DMS153 treated with DMSO at 0.1 percent for 48 hours (cell line): ENCODE measurements around the gene ARHGEF2.
A peak's percentile ranks its signal among the peaks of the same experiment; 100 is the strongest.
"Not testable (repeated sequence)": the region's sequence is repeated elsewhere in the genome, so short reads cannot be mapped to it uniquely, and the experiment has no call there.

Experiments used
- DNase-seq: peaks from one replicate; lab custom pipeline; 2025; ENCODE audit not compliant: unreplicated experiment; lab: John Stamatoyannopoulos, UW

ARHGEF2 gene

DNA sequence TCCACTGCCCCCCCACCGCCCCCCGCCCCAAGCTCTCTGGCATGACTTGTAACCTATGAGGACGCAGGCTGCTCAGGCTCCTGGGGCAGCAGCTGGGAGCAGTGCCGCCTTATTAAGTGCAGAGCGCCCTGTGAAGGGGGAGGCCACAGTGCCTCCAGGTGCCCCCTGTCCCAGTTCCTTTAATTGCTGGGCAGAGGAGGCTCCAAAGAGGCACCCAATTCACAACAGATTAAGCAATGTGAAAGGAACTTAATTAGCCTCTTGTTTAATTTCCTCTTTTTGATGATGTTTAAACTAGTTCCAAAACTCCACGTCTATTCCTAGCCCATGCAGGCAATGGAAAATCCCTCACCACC lies 33.9 kb downstream of the ARHGEF2 start:
- no peak for DNase-seq

DNA sequence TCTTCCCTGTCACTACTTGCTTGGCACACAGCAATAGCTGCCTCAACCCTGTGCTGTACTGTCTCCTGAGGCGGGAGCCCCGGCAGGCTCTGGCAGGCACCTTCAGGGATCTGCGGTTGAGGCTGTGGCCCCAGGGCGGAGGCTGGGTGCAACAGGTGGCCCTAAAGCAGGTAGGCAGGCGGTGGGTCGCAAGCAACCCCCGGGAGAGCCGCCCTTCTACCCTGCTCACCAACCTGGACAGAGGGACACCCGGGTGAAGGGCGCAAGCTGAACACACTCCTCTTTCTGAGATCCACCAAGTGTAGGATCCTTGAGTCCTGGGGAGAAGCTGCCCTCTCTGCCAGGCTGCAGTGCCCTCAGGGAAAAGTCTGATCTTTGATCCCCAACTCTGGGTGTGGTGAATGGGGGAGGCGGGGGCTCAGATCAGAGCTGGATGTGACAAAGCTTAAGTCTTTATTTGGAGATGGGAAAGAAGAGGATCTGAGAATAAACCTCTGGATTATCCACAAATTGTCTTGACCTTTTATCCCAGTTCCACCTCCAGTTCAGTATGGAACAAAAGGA lies 35.7 kb downstream of the ARHGEF2 start:
- no peak for DNase-seq

DNA sequence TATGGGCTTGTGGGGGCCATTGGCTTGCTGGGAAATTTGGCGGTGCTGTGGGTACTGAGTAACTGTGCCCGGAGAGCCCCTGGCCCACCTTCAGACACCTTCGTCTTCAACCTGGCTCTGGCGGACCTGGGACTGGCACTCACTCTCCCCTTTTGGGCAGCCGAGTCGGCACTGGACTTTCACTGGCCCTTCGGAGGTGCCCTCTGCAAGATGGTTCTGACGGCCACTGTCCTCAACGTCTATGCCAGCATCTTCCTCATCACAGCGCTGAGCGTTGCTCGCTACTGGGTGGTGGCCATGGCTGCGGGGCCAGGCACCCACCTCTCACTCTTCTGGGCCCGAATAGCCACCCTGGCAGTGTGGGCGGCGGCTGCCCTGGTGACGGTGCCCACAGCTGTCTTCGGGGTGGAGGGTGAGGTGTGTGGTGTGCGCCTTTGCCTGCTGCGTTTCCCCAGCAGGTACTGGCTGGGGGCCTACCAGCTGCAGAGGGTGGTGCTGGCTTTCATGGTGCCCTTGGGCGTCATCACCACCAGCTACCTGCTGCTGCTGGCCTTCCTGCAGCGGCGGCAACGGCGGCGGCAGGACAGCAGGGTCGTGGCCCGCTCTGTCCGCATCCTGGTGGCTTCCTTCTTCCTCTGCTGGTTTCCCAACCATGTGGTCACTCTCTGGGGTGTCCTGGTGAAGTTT lies 36.4 kb downstream of the ARHGEF2 start:
- DNase-seq = no peak

DNA sequence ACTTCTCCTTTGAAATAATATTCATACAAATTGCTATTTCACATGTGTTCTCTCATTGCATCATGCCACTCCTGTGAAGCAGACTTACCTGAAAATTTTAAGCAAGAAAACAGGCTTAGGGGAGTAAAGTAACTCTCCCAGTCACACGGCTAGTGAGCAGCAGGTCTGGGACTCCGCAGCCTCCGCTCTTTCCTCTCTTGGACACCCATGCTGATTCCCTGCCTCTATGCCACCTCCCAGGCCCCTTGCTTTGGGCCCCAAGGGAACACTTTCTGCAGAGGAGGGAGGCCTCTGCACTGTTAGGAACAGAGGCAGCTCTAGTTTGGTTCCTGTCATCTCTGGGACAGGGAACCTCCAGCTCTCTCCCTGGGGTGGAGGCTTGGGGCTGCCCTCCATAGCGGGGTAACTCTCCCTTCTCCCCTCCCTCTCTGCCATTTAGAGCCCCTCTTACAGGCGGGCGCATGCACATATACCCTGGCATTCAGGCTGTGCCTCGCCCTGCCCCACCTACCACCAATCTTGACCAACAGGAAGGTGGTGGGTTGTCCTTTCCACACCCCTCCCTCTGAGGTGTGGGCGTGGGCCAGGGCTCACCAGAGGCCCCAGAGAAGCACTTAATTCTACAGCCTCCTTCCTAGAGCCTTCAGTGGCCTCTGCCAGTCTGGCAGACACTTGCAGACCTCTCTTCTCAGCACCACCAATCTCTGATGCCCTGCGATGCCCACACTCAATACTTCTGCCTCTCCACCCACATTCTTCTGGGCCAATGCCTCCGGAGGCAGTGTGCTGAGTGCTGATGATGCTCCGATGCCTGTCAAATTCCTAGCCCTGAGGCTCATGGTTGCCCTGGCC lies 37.1 kb downstream of the ARHGEF2 start, which contains the start of gene RXFP4:
Gene RXFP4 (plus strand): TSS at position 646 of the 852 bp plus-strand sequence. CDS start 72 bp downstream, at position 718.
- peak; percentile 33 for DNase-seq

DNA sequence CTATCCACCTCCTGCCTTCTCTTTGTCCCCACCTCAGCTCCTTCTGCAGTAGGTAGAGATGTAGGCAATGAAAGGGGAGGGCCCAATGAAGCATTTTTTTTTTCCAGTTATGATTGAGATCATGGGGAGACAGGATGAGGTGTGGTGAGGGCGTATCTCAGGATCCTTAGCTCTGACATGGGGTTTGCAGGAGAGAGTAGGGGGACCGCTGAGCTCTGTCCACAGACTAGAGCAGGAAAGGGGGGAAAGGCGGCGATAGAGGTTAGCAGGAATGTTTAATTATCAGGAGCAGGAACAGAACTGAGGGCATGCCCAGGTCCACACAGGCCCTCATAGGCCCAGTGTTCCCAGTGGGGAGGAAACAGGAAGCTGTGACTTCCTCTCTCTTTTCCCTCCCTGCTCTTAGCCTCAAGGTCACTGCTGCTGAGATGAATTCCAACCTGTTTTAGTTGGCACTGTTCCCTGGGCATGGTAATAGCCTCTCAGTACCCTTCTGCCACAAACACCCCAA lies 37.8 kb downstream of the ARHGEF2 start:
- peak; percentile 93 for DNase-seq

DNA sequence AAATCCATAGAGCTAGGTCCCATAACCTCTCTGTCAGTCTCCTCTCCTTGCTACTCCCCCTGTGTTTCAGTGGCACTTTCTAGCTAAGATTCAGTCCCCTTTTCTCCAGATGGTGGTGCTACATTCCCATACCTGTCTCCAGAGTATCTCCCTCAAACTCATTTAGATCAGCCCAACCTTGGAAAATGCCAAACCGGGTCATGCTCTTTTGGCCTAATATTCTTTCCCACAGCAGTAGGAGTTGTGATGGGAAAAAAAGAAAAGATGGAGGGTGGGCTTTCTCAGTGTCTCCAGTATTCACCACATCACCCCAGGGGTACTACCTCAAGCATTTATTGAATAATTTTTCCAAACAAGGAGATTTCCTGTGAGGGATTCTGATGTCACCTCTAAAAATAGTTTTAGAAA lies 40.1 kb downstream of the ARHGEF2 start:
- DNase-seq = peak; percentile 80

DNA sequence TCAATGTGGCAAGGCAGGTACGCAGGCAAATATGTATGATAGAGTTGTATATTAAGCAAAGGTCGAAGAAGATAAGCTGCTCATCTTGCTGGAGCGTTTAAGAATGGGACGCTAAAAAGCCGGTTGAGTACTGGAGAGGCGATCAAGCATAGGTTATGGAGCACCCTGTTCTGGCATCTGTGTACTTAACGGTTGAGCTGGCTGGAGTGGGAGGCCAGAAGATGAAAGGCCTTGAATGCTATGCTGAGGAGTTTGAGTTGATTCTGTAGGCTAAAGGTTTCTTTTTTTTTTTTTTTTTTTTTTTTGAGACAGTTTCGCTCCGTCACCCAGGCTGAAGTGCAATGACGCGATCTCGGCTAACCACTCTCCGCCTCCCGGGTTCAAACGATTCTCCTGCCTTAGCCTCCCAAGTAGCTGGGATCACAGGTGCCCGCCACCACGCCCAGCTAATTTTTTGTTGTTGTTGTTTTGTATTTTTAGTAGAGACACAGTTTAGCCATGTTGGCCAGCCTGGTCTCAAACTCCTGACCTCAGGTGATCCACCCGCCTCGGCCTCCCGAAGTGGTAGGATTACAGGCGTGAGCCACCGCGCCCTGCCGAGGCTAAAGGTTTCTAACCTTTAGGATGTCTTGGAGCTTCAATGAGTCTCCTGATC lies 43.3 kb downstream of the ARHGEF2 start:
- peak; percentile 46 for DNase-seq

DNA sequence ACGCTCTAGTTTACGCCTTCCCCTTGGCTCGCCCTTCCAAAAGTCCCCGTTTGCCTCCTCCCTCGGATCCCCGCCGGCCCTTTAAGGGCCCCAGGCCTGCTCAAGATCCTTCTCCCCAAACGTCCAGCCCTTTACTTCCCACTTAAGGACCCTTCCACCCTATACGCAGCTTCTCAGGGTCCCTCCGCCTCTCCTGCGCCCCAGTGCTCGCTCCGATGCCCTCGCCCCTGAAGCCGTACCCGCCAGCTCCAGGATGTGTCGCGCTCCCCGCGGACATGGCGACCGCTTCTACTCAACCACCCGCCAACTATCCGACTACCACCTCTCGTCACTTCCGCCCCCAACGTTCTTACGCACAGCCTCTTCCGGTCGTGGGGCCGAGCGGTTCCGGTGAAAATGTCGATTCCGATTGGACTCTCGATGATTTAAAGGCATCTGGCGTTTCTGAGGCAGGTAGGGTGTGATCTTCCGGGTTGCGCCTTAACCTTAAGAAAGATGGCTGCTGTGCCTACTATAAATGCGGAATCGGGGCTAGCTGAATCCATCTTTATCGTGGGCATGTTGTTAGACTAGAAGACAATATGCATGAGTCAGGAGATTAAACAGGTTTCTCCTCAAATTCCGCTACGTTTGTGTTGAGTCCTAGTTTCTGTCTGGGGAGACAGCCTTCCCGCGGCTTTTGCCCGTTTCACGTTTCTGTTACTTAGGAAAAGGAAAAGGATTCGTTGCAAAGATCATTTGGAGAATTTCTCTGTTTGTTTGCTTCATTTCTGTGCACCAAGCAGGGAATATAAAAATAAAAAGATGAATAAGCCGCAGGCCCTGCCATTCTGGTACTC lies 44.0 kb downstream of the ARHGEF2 start, which contains the start of gene KHDC4:
Gene KHDC4 (minus strand): TSS at position 317 of the 839 bp plus-strand sequence. CDS start 40 bp downstream, at position 277.
- peak; percentile 99 for DNase-seq

DNA sequence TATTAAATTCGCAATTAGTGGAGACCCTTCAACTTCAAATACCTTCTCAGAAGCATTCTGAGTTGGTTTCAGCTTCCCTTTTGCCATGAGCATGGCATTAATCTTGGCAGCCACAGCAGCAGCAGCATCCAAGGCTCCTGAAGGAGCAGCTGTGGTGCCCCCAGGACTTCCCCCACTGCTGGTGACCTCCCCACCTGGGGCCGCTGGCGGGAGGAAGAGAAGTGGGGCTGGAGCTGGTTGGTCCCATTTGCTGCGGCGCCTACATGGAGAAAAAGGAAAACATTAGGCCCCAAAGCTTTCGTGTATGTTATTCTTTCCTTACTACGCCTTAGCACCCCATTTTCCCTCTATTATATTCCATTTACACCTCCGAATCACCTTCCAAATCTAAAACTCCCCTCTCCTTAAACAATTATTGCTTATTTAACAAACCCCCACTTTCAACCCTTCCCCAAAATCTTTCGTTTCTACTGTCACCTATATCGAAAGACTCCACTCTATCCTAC lies 44.7 kb downstream of the ARHGEF2 start:
- no peak for DNase-seq

DNA sequence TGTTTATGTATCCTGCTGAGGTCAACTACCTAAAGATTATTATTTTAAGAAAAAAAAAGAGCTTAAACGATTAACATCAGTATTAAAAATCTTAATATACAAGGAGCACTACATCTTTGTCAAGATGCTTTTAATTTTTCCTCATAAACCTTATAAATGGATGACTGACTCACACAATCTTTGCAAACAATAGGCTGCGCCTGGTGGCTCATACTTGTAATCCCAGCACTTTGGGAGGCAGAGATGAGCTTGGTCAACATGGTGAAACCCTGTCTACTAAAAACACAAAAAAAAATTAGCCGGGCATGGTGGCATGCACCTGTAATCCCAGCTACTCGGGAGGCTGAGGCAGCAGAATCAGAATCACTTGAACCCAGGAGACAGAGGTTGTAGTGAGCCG lies 45.9 kb downstream of the ARHGEF2 start:
- no peak for DNase-seq

DNA sequence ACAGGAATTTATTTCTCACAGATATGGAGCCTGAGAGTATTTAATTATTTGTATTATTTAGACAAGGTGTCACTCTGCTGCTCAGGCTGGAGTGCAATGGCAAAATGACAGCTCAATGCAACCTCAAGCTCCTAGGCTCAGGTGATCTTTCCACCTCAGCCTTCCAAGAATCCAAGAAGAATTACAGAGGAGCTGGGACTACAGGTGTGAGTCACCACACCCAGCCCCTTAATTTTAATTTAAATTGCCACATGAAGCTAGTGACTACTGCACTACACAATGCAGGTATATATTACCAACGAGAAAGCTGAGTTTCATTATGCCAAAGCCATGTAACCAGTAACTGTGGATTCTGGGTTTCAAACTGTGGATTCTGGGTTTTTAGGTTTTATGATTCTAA lies 46.3 kb downstream of the ARHGEF2 start:
- no peak for DNase-seq

DNA sequence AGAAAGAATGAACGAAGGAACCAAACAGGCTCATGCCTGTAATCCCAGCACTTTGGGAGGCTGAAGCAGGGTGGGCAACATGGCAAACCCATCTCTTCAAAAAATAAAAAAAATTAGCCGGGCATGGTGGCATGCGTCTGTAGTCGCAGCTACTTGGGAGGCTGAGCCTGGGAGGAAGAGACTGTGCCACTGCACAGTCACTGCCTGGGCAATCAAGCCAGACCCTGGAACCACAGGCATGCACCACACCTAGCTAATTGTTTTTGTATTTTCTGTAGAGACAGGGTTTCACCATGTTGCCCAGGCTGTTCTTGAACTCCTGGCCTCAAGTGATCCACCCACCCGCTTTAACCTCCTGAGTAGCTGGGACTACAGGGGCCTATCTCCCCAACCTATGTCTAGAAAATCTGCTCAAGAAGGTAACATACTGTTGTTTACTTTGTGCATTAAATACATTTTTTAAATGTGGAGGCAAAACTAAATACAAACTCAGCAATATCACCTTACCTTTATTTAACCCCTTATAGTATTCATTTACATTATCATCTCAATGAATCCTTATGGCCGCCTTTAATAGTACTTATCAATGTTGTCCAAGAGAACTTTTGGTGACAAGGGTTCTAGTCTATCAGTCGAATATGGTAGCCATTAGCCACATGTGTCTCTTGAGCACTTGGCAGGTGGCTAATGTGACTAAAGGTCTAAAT lies 46.9 kb downstream of the ARHGEF2 start:
- DNase-seq = no peak

DNA sequence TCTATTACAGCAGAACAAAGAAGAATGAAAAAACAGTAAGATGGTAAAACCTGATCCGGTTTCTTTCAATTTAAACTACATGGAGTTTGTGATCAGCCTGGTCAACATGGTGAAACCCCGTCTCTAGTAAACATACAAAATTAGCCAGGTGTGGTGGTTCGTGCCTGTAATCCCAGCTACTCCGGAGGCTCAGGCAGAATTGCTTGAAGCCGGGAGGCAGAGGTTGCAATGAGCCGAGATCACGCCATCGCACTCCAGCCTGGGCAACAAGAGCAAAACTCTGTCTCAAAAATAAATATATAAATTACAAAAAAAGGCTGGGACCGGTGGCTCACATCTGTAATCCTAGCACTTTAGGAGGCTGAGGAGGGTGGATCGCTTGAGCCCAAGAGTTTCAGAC lies 47.6 kb downstream of the ARHGEF2 start:
- DNase-seq = not testable (repeated sequence)

DNA sequence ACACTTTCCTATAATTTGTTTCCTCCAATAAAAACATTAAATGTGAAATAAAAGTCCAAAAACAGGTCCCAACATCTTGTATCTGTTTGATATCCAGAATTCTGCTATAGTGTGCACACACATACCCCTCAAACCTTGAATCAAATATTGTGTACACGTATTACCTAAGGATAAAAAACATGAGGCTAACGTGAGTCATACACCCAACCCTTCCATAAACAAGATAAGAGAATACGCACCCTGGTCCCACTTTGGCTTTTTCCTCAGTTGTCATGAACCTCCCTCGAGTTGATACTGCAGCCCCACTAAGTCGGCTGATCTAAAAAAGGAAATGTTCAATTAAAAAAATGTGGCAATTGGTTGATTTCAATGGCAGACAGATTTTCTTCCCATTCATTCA lies 49.3 kb downstream of the ARHGEF2 start:
- no peak for DNase-seq

DNA sequence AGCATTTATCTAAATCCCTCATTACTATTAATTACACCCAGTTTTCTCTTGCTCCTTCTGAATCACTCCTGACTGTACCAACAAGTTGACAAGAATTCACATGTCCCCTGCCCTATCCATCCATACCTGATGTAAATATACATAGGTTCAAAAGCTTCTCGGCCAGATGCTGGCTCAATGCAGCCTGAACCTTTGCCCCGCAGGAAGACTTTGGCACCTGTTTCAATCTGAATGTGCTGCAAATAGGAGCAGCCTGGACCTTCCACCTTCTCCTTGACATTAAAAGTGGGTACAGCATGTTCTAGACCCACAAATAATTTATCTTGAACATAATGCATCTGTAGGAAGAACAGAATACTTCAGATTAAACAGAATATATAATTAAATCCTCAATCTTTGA lies 52.8 kb downstream of the ARHGEF2 start:
- no peak for DNase-seq

DNA sequence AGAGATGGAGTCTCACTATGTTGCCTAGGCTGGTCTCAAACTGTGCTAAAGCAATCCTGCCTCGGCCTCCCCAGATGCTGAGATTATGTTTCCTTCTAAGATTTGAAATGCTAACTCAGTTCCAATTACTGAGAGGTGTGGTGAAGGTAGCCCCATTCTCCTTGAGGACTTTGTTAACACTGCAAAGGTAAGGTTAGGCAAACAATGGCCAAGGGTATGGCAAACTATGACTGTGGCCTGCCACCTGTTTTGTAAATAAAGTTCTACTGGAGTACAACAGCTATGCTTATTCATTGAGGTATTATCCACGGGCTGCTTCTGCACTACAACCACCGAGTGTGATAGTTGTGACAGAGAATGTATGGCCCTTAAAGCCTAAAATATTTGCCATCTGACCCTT lies 57.6 kb downstream of the ARHGEF2 start:
- no peak for DNase-seq

DNA sequence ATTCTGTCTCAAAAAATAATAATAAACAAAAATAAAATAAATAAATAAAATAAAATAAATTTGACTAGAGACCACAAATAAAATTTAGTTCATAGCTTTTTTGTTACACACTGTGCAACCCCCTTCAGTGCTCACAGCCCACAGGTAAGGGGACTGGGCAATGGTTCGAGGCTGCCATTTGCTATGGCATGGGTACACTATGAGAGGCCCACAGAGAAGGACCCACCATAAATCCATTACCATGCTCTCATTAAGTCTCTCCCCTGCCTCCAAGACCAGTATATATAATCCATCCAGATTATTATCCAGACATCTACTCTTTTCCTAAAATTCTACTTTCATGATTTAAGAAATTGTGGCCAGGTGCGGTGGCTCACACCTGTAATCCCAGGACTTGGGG lies 58.5 kb downstream of the ARHGEF2 start:
- DNase-seq = no peak

DNA sequence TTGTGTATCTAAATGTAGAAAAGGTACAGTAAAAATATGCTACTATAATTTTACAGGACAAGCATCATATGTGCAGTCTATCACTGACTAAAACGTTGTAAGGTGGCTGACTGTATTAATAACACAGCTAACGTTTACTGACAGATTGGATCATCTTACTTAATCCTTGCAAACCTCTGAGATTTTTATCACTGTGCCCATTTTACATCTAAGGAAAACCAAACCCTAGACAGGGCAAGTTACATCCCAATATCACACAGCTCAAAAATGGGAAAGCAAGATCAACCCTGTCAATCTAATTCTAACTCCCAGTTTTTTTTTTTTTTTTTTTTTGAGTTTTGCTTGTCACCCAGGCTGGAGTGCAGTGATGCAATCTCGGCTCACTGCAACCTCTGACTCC lies 59.7 kb downstream of the ARHGEF2 start:
- DNase-seq = no peak

DNA sequence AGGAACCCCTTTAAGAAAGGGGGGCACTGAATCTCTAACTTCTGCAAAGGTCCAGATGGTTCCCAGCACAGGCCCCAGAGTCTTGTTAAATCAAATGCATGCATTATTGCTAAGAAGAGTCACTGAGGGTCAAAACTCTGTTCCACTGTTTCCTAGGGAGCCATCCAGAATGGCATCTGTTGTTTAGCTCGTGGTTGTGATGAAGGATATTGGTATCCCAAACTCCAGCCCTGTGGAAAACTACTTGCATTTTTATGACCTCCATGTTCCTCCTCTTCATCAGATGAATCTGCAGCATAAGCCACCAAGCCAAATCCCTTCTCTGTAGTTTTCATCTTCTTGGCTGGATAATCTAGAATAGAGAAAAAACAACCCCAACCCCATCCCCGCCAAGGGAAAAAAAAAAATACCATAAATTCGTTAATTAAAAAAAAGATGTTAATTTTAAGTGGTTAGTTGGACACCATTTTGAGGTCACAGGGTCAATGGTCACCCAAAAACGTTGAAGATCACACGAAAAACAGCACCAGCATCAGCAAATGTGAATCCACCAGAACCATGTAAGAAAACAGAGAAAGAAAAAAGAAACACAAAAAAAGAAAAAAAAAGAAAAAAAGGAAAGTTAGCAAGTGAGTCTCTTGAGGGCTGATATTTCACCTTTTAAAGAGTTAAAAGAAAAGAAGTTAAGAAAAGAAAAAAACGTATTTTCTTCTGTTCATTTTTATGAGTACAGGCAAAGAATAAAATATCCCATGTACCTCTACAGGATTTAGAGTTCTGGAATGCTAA lies 64.2 kb downstream of the ARHGEF2 start:
- no peak for DNase-seq
